Loucy (cell line): Measurements from ENCODE around the gene ASIC2.

Experiments
- EZH2phosphoT487 ChIP-seq: fragments of 200-600 bp; IDR thresholded peaks from 2 replicates; pipeline ENCODE4 v1.6.1; 2018; ENCODE audit warnings: antibody characterized with exemption, mild to moderate bottlenecking, moderate library complexity, borderline replicate concordance
- TF ChIP-seq, protein P1 (sequence below): fragments of 200-600 bp; sonication (generic); conservative IDR thresholded peaks from 2 replicates; pipeline ENCODE4 v1.5.1; 2014; ENCODE audit warnings: mild to moderate bottlenecking, antibody characterized with exemption, low read length

DNA sequence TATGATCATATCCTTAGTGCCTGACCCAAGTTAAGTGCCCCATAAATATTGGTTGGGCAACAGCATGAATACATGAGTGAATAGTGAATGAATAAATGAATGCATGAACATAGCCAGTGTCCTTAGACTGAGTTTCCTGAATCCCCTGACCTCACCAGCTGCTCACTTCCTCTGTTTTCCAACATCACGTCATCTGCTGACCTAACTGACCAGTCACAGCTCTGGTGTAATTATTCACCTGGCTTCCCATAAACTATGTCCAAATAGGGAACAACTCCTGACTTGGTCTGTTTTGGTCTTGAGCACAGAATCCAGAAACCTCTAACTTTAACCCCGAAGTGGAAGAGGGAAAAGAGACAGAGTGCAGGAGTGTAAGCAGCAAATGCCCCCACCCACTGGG, 83.4 kb downstream of the ASIC2 start:
- TF ChIP-seq, protein P1, sequence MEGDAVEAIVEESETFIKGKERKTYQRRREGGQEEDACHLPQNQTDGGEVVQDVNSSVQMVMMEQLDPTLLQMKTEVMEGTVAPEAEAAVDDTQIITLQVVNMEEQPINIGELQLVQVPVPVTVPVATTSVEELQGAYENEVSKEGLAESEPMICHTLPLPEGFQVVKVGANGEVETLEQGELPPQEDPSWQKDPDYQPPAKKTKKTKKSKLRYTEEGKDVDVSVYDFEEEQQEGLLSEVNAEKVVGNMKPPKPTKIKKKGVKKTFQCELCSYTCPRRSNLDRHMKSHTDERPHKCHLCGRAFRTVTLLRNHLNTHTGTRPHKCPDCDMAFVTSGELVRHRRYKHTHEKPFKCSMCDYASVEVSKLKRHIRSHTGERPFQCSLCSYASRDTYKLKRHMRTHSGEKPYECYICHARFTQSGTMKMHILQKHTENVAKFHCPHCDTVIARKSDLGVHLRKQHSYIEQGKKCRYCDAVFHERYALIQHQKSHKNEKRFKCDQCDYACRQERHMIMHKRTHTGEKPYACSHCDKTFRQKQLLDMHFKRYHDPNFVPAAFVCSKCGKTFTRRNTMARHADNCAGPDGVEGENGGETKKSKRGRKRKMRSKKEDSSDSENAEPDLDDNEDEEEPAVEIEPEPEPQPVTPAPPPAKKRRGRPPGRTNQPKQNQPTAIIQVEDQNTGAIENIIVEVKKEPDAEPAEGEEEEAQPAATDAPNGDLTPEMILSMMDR: no peak
- no peak for TF ChIP-seq EZH2phosphoT487
